ENCODE measurements around the gene CCDC86.

The CCDC86 gene

GRCh38 chr11:60852982-60853950 is 11.4 kb downstream of the CCDC86 start:
- Mint-ChIP-seq H3K36me3 (peaks cover 37 to 42% of the 10 kb centered on the region in 2 donors), H3K4me3 (no peak overlapping the region), H3K4me1 (peaks cover 3 to 16% of the 10 kb centered on the region in 2 donors), H3K27ac (no peak overlapping the region), H3K27me3 (no peaks in the 10 kb centered on the region), H3K9me3 (no peaks in the 10 kb centered on the region)
- ATAC-seq (replicated peaks) (no peak), DNase-seq (no peak)

GRCh38 chr11:60854140-60854846 is 12.4 kb downstream of the CCDC86 start:
- Mint-ChIP-seq H3K27ac (no peak overlapping the region), H3K36me3 (peaks cover 31 to 35% of the 10 kb centered on the region in 2 donors), H3K4me3 (no peak overlapping the region), H3K27me3 (no peaks in the 10 kb centered on the region), H3K9me3 (no peaks in the 10 kb centered on the region), H3K4me1 (peaks cover 7 to 26% of the 10 kb centered on the region in 2 donors)
- no peak for DNase-seq
- ATAC-seq (replicated peaks) = no peak

GRCh38 chr11:60854847-60855725 is 13.2 kb downstream of the CCDC86 start:
- no peak overlapping the region for H3K27ac Mint-ChIP-seq
- H3K36me3 Mint-ChIP-seq = peaks cover 24 to 27% of the 10 kb centered on the region in 2 donors
- no peaks in the 10 kb centered on the region for H3K27me3 Mint-ChIP-seq
- H3K4me1 Mint-ChIP-seq = peaks cover 8 to 24% of the 10 kb centered on the region in 2 donors
- H3K9me3 Mint-ChIP-seq = no peaks in the 10 kb centered on the region
- no peak for ATAC-seq (replicated peaks)
- DNase-seq = no peak
- H3K4me3 Mint-ChIP-seq = no peak overlapping the region

DNA sequence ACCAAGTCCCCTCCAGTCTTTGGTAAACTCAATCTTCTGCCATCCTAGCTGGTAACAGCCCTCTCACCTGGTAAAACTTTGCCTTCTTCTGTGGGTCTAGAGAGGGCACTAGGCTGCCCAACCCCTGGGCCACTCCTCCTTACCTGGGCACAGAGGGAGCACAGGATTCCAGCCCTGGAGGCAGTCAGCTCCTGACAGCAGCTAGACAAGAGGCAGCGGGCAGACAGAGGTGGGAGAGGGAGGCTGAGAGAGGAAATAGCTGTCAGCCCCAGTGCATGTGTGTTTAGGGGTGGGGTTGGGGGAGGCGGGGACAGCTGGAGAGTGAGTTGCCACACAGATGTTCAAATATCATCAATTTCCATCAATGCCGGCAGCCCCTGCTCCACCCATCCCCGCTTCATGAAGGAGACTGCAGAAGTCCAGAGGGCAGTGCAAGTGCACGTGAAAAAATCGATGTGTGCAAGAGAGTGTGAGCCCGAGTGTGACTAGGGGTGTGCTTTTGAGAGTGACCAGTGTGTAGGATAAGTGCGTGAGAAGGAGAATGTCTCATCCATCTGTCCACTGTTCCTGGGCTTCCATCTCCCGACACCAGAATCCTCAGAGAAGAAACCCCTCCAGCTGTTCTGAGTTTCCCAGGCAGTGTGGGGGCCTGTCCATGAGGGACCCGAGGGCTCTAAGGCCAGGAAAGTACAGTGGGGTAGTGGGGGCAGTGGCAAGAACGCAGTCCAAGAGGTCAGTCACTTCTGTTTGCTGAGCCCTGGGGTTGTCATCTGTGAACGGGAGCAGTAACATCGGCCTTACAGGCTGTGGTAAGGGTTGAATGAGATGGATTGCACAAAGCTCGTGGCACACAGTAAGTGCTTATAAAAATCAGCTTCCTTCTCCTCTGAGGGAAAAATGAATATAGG is 14.1 kb downstream of the CCDC86 start, which contains the start of gene PTGDR2:
Gene PTGDR2, minus strand, starts transcription at position 225 of the 908 bp plus-strand sequence. CDS start 2,228 bp downstream, outside the sequence.
- no peak within 1 kb of the TSS for H3K4me3 Mint-ChIP-seq
- H3K27ac Mint-ChIP-seq = no peak within 1 kb of the TSS
- peaks cover 17 to 20% of the 10 kb centered on the region in 2 donors for H3K36me3 Mint-ChIP-seq
- no peaks in the 10 kb centered on the region for H3K9me3 Mint-ChIP-seq
- DNase-seq = no peak
- no peaks in the 10 kb centered on the region for H3K27me3 Mint-ChIP-seq
- ATAC-seq (replicated peaks) = no peak
- H3K4me1 Mint-ChIP-seq = peaks cover 8 to 17% of the 10 kb centered on the region in 2 donors

DNA sequence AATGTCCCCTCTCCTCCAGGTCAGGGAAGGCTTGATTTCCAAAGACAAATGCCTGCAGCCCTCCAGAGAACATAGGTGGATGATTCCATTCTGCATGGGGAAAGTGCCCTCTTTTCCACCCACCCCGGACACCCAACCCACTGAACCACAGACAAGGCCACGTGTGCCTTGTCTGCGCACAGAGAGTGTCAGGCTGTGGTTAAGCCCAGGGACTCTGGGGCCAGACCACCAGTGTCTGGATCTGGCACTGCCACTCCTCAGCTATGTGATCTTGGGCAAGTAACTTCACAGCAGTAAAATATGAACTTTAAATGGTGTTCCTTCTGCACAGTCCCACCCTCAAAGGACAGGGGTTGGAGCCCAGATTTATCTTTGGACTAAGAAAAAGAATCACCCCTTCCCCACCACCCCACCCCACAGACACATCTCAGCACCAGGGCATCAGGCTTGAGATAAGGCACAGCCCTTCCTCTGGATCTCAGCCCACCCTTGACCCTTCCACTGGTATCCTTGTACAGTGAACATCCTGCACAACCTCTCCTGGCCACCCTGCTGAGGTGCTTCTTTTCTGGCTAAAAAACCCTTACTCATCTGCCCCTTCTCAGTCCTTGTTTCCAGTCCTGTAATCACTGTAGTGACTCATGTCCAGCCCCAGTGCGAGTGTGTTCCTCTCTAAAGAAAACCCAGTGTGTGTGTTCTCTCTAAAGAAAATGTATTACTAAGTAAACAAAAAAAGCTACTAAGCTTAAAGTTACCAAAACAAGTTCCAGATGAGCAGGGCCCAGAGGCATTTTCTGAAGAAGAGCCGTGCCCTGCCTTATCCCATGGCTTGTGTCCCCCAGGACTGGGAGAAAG is 15.7 kb downstream of the CCDC86 start:
- peak in 1 of 2 donors; percentile 51 for ATAC-seq (replicated peaks)

DNA sequence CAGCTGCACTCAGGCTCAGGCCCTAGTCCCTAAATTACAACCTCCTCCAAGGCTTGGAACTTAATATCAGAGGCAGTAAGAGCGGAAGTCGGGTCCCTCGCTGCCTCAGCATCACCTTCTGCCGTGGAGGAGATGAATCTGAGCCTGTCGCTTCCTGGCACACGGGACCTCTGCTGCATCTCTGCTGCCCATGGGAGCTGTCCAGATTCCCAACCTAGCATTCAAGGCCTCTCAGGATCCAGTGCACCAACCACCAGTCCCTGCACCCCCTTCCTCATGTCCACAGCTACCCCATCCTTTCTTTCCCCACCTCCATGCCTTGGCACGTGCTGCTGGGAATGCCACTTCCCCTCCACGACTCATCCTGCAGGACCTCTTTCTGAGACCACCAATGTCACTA is 16.3 kb downstream of the CCDC86 start:
- no peaks in the 10 kb centered on the region for H3K27me3 Mint-ChIP-seq
- no peaks in the 10 kb centered on the region for H3K9me3 Mint-ChIP-seq
- no peak overlapping the region for H3K4me3 Mint-ChIP-seq
- no peak for DNase-seq
- peaks cover 8 to 17% of the 10 kb centered on the region in 2 donors for H3K4me1 Mint-ChIP-seq
- no peak for ATAC-seq (replicated peaks)
- H3K36me3 Mint-ChIP-seq = peaks cover 2 to 3% of the 10 kb centered on the region in 2 donors
- no peak overlapping the region for H3K27ac Mint-ChIP-seq

More for the DNA sequence above, 15.7 kb downstream of the CCDC86 start:
- Mint-ChIP-seq H3K36me3 (peaks cover 5 to 6% of the 10 kb centered on the region in 2 donors), H3K9me3 (no peaks in the 10 kb centered on the region), H3K27ac (no peak overlapping the region), H3K4me3 (no peak overlapping the region), H3K27me3 (no peaks in the 10 kb centered on the region), H3K4me1 (peaks cover 8 to 17% of the 10 kb centered on the region in 2 donors)
- DNase-seq = no peak

DNA sequence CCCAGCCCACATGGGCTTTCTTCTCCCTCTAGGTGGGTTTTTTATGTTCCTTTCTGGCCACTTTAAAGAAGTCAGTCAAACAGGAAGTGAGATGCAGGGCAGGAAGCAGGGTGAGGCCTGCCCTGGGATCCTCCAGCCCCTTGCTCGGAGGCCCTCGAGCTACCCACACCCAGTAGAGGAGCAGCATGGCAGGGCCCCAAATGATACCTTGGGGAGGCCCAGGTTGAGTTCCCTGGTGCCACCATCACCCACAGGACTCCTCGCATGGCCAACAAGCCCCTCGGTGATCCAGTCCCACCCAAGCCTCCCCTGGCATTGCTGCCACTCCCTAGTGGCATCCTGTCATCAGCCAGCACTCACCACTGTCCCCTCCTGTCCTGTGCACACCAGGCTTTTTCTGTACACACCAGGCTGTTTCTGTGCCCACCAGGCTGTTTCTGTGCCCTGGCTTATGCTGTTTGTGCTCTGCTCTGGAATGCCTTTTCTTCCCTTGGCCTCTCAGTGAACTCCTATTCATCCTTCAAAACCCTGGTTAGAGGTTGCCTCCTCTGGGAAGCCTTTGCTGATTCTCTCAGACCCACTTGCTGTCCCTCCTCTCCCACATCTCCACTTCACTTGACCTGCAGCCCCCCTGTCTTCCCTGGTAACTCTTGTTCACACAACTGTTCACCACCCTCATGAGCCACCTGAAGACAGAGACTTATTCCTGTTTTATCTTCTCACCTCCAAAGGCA is 17.0 kb downstream of the CCDC86 start:
- H3K27ac Mint-ChIP-seq = no peak overlapping the region
- H3K9me3 Mint-ChIP-seq = no peaks in the 10 kb centered on the region
- DNase-seq = no peak
- ATAC-seq (replicated peaks) = peak in 1 of 2 donors; percentile 69
- no peaks in the 10 kb centered on the region for H3K36me3 Mint-ChIP-seq
- H3K27me3 Mint-ChIP-seq = no peaks in the 10 kb centered on the region
- H3K4me1 Mint-ChIP-seq = peaks cover 8 to 17% of the 10 kb centered on the region in 2 donors
- no peak overlapping the region for H3K4me3 Mint-ChIP-seq

- H3K4me1 Mint-ChIP-seq = peaks cover 8 to 17% of the 10 kb centered on the region in 2 donors
- H3K27me3 Mint-ChIP-seq = no peaks in the 10 kb centered on the region
- DNase-seq (no peak), ATAC-seq (replicated peaks) (no peak)
- H3K9me3 Mint-ChIP-seq = no peaks in the 10 kb centered on the region
- H3K4me3 Mint-ChIP-seq = no peak overlapping the region
- H3K27ac Mint-ChIP-seq = no peak overlapping the region
- H3K36me3 Mint-ChIP-seq = no peaks in the 10 kb centered on the region
These were observed 17.8 kb downstream of the CCDC86 start for GRCh38 chr11:60859616-60860250.

DNA sequence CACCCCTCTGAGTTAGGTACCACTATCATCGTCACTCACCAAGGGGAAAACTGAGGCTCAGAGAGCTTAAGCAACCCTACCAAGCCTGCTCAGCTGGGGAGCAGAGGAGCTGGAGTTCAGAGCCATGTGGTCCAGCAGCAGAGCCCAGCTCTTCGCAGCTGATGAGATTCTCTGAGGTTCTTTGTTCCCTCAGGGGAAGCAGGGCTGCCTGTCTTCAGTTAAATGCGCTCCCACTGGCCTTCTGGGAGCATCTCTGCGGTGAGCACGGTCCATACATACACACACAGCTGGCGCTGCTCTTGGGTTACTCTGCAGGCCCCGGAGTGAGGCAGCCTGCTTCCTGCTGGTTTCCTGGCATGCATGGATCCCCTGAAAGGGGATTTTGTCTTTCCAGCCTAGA is 19.0 kb downstream of the CCDC86 start:
- Mint-ChIP-seq H3K27me3 (no peaks in the 10 kb centered on the region), H3K27ac (no peak overlapping the region), H3K4me1 (peaks cover 8 to 12% of the 10 kb centered on the region in 2 donors), H3K9me3 (no peaks in the 10 kb centered on the region), H3K4me3 (no peak overlapping the region), H3K36me3 (no peaks in the 10 kb centered on the region)
- no peak for ATAC-seq (replicated peaks)
- no peak for DNase-seq

GRCh38 chr11:60862171-60862570 is 20.3 kb downstream of the CCDC86 start:
- H3K4me1 Mint-ChIP-seq = peaks cover 8 to 12% of the 10 kb centered on the region in 2 donors
- no peaks in the 10 kb centered on the region for H3K9me3 Mint-ChIP-seq
- H3K4me3 Mint-ChIP-seq = no peak overlapping the region
- H3K27me3 Mint-ChIP-seq = no peaks in the 10 kb centered on the region
- H3K36me3 Mint-ChIP-seq = no peaks in the 10 kb centered on the region
- no peak overlapping the region for H3K27ac Mint-ChIP-seq
- DNase-seq (no peak), ATAC-seq (replicated peaks) (no peak)

DNA sequence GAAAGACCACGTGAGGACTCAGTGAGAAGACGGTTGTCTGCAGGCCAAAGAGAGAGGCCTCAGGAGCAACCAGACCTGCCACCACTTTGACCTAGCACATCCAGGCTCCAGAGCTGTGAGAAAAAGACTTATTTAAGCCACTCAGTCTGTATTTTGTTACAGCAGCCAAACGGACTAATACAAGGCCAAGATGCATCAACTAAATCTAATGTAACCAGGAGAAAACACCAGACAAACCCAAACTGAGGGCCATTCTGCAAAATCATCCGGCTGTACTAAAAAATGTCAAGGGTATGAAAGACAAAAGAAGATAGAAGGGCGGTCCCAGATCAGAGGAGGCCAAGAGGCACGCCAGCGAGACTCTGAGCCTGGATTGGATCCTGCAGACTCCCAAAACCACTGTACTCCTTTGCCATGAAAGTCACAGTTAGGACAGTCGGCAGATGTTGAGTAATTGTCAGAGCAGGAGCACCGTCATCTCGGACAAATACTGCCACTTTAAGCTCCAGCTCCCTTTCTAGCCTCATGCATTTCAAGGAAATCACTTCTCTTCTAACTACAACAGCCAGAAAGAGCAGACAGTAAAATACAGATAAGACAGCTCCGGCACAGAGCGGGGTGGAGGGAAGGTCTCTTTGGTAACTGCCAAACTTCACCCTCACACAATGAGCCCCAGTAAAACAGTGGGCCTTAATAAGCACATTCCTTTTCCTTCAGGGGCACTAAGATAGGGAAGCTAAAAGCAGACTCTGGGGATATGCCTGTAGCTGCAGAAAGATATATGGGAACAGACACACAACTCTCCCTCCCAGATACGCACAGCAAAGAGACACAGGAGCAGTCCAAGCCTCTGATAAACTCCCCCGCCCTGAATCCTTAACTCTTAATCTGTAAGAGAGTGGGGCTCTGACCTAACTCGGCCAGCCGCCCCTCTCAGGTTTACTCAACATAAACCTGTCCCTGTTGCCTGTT is 21.9 kb downstream of the CCDC86 start:
- no peak overlapping the region for H3K4me3 Mint-ChIP-seq
- no peak overlapping the region for H3K27ac Mint-ChIP-seq
- no peak for ATAC-seq (replicated peaks)
- no peak for DNase-seq
- H3K9me3 Mint-ChIP-seq = no peaks in the 10 kb centered on the region
- peaks cover 0 to 3% of the 10 kb centered on the region in 2 donors for H3K27me3 Mint-ChIP-seq
- H3K4me1 Mint-ChIP-seq = peaks cover 3 to 4% of the 10 kb centered on the region in 2 donors
- H3K36me3 Mint-ChIP-seq = no peaks in the 10 kb centered on the region
